ENCODE data around the gene PRKCA. TPM values are rescaled to one million over a fixed set of nuclear protein-coding genes. Genes with fewer than 3 reads are reported as not detected.

Gene PRKCA
- total RNA-seq, 3 donors from 2014 or later: 5.1 to 10.5 (median 6.6) TPM

DNA sequence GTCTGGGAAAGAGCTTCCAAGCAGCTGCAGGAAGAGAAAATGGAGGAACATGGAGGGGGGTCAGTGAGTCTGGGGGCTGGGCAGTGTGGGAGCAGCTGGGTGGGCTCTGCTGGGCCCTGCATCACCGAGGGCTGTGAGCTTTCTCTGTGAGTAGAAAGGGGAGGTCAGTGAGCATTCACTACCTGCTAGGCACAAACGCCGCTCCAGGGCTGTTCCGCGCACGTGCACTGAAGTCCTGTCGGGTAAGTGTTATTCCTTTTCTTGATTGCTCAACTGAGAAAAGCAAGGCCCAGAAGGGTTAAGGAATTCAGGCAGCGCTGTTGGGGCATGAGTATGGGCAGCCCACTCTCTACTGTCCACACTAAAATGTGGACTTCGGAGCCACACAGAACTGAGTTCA is 537.2 kb downstream of the PRKCA start:
- no peak overlapping the region for H3K4me3 ChIP-seq
- DNase-seq (ENCODE audit: low spot score in 2 of 2): no peak
- H3K9me3 ChIP-seq: no peaks in the 10 kb centered on the region
- no peak overlapping the region for H3K27ac ChIP-seq
- peaks cover 0 to 35% of the 10 kb centered on the region in 2 donors for H3K27me3 ChIP-seq
- no peaks in the 10 kb centered on the region for H3K36me3 ChIP-seq
- H3K4me1 ChIP-seq: no peaks in the 10 kb centered on the region
- intact Hi-C loops (cut with DNase I; ENCODE audit: low total_unique reads): no loop called here
- TF ChIP-seq, protein P1, sequence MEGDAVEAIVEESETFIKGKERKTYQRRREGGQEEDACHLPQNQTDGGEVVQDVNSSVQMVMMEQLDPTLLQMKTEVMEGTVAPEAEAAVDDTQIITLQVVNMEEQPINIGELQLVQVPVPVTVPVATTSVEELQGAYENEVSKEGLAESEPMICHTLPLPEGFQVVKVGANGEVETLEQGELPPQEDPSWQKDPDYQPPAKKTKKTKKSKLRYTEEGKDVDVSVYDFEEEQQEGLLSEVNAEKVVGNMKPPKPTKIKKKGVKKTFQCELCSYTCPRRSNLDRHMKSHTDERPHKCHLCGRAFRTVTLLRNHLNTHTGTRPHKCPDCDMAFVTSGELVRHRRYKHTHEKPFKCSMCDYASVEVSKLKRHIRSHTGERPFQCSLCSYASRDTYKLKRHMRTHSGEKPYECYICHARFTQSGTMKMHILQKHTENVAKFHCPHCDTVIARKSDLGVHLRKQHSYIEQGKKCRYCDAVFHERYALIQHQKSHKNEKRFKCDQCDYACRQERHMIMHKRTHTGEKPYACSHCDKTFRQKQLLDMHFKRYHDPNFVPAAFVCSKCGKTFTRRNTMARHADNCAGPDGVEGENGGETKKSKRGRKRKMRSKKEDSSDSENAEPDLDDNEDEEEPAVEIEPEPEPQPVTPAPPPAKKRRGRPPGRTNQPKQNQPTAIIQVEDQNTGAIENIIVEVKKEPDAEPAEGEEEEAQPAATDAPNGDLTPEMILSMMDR (IDR thresholded peaks at IDR 0.05): no peak
- TF ChIP-seq POLR2A (IDR thresholded peaks at IDR 0.05) (no peak), POLR2AphosphoS5 (IDR thresholded peaks at IDR 0.05) (no peak)

DNA sequence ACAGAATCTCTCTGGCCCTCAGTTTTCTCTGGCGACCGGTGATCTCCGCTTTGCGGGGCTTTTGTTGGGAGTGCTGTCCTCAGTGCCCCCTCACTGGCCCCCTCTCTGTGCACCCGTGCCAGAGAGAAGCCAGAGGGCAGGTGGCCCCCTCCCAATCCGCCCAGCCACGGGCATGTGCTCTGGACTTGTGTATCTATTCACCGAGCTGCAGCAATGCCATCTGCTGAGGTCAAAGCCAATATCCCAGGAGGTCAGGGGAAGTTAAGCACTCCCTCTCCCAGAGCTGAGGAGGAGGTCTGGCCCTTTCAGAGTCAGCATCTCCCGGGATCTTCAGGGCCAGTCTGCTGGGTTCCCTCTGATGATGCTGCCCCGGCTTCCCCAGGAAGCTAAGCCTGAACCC is 537.6 kb downstream of the PRKCA start:
- no peaks in the 10 kb centered on the region for H3K36me3 ChIP-seq
- no peak for TF ChIP-seq POLR2AphosphoS5 (IDR thresholded peaks at IDR 0.05)
- TF ChIP-seq POLR2A (IDR thresholded peaks at IDR 0.05): no peak
- TF ChIP-seq, protein P1 (IDR thresholded peaks at IDR 0.05): no peak
- no peak for DNase-seq (ENCODE audit: low spot score in 2 of 2)
- intact Hi-C loops (cut with DNase I; ENCODE audit: low total_unique reads): no loop called here
- H3K27ac ChIP-seq: no peak overlapping the region
- H3K27me3 ChIP-seq: peaks cover 0 to 31% of the 10 kb centered on the region in 2 donors
- no peaks in the 10 kb centered on the region for H3K9me3 ChIP-seq
- no peak overlapping the region for H3K4me3 ChIP-seq
- H3K4me1 ChIP-seq: no peaks in the 10 kb centered on the region

DNA sequence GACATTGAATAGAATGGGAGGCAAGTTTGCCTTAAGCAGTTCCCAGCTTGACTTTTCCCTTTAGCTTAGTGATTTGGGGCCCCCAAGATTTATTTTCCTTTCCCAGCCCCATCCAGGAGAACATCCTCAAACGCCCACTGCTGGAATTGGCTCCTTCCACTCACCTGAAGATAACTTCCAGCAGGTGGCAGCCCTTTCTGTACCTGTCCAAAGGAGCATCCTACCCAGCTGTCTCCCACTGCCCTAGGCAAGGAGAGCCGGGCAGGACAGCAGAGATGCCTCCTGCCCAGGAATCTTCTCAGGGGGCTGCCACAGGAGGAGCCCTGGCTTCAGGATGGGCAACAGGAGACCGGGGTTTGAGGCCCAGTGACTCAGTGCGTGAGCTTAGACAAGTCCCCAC is 538.9 kb downstream of the PRKCA start:
- TF ChIP-seq POLR2A (IDR thresholded peaks at IDR 0.05): no peak
- TF ChIP-seq, protein P1 (IDR thresholded peaks at IDR 0.05): no peak
- TF ChIP-seq POLR2AphosphoS5 (IDR thresholded peaks at IDR 0.05): no peak
- Histone ChIP-seq H3K4me3 (no peak overlapping the region), H3K27ac (no peak overlapping the region), H3K9me3 (no peaks in the 10 kb centered on the region), H3K36me3 (no peaks in the 10 kb centered on the region), H3K27me3 (peaks cover 0 to 18% of the 10 kb centered on the region in 2 donors), H3K4me1 (no peaks in the 10 kb centered on the region)
- DNase-seq (ENCODE audit: low spot score in 2 of 2): no peak
- intact Hi-C loops (cut with DNase I; ENCODE audit: low total_unique reads): no loop called here

DNA sequence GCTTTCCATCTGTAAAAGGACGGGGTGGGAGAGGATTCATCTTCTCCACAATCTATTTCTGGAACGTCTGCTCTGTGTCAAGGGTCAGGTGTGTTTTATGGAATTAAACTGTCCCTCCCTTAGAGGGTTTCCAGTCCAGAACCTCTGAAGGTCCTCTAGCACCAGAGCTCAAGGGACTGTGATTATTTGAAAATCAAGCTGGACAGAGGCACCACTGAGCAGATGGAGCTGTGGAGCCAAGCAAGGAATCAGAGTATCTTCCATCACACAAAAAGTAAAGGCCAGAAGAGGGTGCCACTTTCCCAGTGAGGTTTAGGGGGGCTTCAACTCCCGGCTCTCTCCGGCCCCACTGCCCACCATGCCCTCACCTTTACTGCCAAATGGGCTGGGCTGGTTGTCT is 539.3 kb downstream of the PRKCA start:
- no peak for TF ChIP-seq POLR2AphosphoS5 (IDR thresholded peaks at IDR 0.05)
- TF ChIP-seq, protein P1 (IDR thresholded peaks at IDR 0.05): no peak
- TF ChIP-seq POLR2A (IDR thresholded peaks at IDR 0.05): no peak
- Histone ChIP-seq H3K4me1 (no peaks in the 10 kb centered on the region), H3K4me3 (no peak overlapping the region), H3K36me3 (no peaks in the 10 kb centered on the region), H3K27me3 (peaks cover 0 to 14% of the 10 kb centered on the region in 2 donors), H3K9me3 (no peaks in the 10 kb centered on the region), H3K27ac (no peak overlapping the region)
- no peak for DNase-seq (ENCODE audit: low spot score in 2 of 2)
- intact Hi-C loops (cut with DNase I; ENCODE audit: low total_unique reads): no loop called here

DNA sequence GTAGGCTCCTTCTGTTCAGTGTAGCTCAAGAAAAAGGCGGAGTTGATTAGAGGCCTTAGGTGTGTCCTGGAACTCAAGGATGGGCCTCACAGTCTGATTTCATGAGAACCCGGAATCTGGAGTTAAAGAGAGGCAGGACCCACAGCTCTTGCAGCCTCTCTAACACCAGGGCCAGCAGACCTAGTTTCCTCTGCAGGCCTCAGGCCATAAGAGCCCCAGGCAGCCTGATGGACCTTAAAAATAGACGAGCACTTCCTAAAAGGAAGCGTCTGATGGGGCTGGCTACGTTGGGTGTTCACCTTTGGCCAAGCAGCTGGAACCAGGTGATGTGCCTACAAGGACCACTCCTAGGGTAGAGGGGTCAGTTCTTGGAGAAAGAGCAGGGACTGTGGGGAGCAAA is 540.1 kb downstream of the PRKCA start:
- Histone ChIP-seq H3K36me3 (no peaks in the 10 kb centered on the region), H3K4me3 (no peak overlapping the region), H3K27me3 (peaks cover 0 to 14% of the 10 kb centered on the region in 2 donors), H3K9me3 (no peaks in the 10 kb centered on the region), H3K27ac (no peak overlapping the region), H3K4me1 (no peaks in the 10 kb centered on the region)
- TF ChIP-seq POLR2A (IDR thresholded peaks at IDR 0.05) (no peak), POLR2AphosphoS5 (IDR thresholded peaks at IDR 0.05) (no peak)
- TF ChIP-seq, protein P1 (IDR thresholded peaks at IDR 0.05): no peak
- intact Hi-C loops (cut with DNase I; ENCODE audit: low total_unique reads): no loop called here
- DNase-seq (ENCODE audit: low spot score in 2 of 2): no peak
